GM20000 (cell line): ENCODE data around the gene BRINP3.

Source experiments
- DNase-seq: peaks from one replicate; pipeline ENCODE4 v3.0.0; 2012; ENCODE audit warnings: low spot score
- TF ChIP-seq, protein P1 (sequence below): IDR thresholded peaks from 2 replicates; pipeline ENCODE4 v1.5.1; 2012; ENCODE audit warnings: mild to moderate bottlenecking, control low read depth; ENCODE audit errors: extremely low read depth, missing control alignments

The BRINP3 gene

DNA sequence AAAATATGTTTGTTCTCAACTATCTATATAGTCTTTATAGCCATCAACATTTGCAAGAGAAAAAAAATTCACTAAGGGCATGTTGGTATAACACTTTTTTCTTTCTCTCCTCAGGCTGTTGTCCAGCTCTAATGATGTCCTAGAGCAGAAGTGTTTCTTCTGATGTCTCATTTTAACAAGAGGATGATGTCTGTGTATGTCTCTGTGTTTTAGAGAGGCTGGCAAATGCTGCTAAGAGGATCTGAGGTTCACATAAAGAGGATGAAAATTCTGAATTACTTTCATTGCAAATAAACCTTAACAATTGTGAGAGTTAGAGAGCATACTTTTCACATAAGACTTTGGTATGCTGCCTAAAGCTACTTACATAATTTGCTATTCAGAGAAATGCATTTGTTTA lies 2.6 kb upstream of the BRINP3 start:
- no peak for DNase-seq
- TF ChIP-seq, protein P1, sequence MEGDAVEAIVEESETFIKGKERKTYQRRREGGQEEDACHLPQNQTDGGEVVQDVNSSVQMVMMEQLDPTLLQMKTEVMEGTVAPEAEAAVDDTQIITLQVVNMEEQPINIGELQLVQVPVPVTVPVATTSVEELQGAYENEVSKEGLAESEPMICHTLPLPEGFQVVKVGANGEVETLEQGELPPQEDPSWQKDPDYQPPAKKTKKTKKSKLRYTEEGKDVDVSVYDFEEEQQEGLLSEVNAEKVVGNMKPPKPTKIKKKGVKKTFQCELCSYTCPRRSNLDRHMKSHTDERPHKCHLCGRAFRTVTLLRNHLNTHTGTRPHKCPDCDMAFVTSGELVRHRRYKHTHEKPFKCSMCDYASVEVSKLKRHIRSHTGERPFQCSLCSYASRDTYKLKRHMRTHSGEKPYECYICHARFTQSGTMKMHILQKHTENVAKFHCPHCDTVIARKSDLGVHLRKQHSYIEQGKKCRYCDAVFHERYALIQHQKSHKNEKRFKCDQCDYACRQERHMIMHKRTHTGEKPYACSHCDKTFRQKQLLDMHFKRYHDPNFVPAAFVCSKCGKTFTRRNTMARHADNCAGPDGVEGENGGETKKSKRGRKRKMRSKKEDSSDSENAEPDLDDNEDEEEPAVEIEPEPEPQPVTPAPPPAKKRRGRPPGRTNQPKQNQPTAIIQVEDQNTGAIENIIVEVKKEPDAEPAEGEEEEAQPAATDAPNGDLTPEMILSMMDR = no peak

DNA sequence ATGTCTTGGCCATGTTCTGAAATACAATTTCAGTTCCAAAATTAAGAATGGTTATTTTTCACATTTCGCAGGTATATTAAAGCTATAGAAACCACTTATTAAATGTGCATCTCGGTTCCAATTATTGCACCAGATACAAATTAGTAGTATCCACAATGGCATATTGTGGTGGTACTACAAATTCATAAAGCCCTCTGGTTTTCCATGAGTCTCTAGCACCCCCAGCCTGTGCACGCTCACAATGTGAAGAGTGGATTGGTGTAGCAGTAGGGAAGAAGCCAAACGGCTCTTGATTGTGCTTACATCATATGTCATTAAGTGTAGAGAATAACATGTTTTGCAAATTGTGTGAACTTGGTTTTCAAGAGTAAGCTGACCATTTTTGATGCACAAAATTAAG lies 1.9 kb upstream of the BRINP3 start:
- TF ChIP-seq, protein P1 = no peak
- no peak for DNase-seq

DNA sequence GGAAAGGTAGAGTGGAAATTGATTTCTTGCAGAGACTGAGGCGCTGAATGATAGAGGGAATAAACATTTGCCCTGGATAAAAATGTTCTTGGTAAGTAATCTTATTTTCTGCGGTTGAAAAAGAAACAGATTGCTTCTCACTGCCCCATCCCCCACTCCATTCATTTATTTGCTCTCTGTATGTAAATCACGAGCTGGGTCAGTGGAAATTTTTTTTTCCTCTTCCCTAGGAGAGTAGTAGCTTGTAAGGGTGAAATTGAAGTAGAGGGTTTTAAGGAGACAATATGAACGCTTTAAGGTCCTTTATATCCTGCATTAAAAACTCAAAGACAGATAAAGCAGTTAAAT lies 1.4 kb upstream of the BRINP3 start:
- no peak for DNase-seq
- TF ChIP-seq, protein P1 = no peak

DNA sequence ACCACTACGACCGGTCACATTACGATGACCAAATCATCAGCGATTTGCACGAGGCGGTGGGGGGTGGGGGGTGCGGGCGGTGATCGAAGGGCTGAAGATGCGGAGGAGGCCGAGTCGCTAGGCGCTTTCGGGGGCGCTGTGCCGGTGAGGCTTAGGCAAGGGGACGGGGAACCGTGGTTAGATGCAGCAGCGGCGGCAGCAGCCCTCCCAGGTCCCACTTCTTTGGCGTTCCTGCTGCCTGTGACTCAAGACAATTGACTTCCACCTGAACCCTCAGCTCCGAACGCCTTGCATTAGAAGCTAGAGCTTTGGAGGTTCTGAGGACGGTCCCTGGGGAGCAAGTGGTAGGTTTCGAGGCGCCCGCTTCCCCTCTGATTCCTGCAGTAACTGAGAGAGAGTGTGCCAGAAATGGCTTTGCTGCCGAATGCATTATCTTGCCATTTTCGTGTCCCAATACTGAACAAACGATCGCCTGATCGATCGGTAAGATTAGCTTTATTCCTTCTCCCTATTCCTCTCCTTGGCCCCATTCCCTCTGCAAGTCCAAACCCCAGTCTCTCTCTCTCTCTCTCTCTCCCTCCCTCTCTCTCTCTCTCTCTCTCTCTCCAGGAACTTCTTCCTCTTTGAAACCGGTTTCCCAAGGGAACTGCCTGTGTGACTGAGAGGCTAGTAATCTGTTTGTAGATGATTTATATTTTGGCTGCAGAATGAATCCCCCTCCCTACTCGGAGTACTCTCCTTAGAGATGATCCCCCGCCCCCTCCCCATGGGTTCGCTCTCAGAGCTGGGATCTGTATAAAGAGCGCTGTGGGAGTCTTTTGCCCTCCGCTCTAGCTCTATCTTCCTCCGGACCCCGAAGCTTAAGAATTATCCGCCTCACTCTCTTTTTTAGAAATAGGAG lies 735 bp upstream of the BRINP3 start:
- TF ChIP-seq, protein P1 = no peak
- DNase-seq = no peak

DNA sequence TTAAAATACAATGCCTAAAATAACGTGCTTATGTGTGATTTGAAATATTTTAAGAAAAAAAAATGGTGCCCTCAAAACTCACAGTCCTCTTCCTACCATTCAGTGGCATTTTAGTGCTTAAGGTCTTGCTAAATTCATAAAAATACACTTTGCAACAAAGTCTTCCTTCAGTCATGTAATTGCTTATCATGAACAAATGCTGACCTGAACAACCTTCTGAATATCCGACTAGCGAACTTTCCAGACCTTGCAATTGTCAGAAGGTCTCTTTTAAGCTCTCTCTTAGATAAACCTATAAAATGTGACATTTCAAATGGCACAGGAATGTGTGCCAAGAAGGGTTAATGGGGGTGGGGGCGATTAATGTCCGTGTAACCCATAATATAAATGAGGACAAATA lies 858 bp downstream of the BRINP3 start:
- no peak for DNase-seq

DNA sequence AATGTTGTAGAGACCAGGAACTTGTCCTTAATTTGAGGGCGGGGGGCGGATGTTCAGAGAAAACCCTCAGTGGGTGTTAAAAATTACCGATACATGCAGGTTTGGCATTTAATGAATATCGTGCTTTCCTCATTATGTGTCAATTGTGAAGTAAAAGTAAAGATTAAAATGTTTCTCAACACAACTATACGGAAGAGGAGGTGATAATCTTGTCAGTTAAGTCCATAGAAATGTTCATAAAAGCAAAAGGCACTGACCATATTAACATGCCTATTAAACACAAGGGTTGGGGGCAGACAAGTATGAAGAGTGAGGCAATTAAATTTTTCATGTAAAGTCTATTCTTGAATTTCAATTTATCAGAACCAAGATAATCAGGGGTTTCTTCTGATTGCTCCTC lies 1.3 kb downstream of the BRINP3 start:
- TF ChIP-seq, protein P1 = no peak
- DNase-seq = no peak

More for the DNA sequence above, 858 bp downstream of the BRINP3 start:
- TF ChIP-seq, protein P1 = no peak

DNA sequence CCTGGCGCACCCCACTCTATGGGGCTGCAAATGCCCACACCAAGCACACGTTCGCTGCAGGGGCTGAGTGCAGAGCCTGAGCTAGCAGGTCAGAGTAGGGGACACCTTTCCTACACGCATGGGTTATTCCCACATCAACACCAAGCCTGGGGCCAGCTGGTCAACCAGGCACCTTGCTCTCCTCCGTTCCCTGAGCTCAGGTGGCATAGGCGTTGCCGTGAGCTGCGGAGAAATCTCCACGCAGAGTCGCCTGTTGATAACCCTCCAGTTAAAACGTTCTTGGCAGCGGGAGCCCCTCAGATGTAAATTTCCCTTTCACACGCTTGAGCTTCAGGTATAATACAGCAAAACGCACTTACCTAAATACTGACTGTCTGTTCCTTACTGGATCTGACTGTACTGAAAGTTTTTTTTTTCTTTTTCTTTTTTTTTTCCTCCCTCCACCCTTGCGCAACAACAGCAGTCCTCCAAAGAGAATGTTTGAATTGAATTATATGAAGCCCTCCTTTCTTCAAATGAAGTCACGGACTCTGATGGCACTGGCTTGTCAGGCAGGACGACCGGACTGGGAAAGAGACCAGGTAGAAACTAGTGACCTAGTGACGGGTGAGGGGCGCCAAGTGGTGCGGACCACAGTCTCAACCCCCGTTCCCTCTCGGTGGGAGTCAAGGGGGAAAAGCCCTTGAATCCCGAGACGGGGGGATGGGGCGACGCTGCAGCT lies 2.1 kb downstream of the BRINP3 start:
- no peak for DNase-seq
- TF ChIP-seq, protein P1 = no peak
